ENCODE results near the gene TMEM176A. TPM values are rescaled to one million over a fixed set of nuclear protein-coding genes. Genes with fewer than 3 reads are reported as not detected.
"Not testable (repeated sequence)": the region's sequence is repeated elsewhere in the genome, so short reads cannot be mapped to it uniquely, and the experiment has no call there.

TMEM176A gene
- total RNA-seq, 1 donor from 2014 or later = 9.6 TPM

DNA sequence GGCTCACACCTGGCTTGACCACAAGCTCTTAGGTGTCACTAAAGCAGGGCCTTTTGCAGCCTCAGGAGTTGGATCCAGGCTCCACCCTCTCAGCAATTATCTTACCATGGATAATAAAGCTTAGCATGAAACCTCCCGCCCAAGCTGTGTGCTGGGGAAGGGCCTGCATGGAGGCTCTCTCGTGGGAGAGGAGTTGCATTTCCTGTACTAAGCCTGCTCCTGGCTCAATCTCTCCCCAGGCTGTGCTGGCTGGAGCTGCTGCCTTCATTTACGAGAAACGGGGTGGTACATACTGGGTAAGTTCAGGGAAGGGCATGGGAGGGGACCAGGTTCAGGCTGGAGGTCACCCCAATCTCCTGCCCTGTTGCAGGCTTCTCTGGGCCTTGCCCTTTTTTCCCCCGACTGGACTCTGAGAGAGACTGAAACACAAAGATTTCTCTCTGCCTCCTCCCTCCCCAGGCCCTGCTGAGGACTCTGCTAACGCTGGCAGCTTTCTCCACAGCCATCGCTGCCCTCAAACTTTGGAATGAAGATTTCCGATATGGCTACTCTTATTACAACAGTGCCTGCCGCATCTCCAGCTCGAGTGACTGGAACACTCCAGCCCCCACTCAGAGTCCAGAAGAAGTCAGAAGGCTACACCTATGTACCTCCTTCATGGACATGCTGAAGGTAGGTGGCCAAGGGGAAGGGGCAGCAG, 2.7 kb downstream of the TMEM176A start:
- peaks cover 7% of the 10 kb centered on the region for H3K36me3 Mint-ChIP-seq (ENCODE audit: insufficient read depth)
- DNase-seq (ENCODE audit: low spot score, unreplicated experiment) = no peak

DNA sequence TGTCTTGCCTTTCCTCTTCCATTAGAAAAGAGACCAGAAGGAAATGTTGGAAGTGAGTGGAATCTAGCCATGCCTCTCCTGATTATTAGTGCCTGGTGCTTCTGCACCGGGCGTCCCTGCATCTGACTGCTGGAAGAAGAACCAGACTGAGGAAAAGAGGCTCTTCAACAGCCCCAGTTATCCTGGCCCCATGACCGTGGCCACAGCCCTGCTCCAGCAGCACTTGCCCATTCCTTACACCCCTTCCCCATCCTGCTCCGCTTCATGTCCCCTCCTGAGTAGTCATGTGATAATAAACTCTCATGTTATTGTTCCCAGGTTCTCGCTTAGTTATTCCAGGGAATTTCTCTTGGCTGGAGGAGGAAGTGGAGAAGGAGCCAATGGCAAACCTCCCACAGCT, 4.2 kb downstream of the TMEM176A start:
- Mint-ChIP-seq H3K4me3 (ENCODE audit: low read depth) (no peak overlapping the region), H3K9me3 (ENCODE audit: low read depth) (peaks cover 26% of the 10 kb centered on the region), H3K27me3 (peaks cover 31% of the 10 kb centered on the region), H3K27ac (no peak overlapping the region), H3K36me3 (ENCODE audit: insufficient read depth) (peaks cover 8% of the 10 kb centered on the region), H3K4me1 (ENCODE audit: low read depth) (peaks cover 4% of the 10 kb centered on the region)
- TF ChIP-seq, protein P1, sequence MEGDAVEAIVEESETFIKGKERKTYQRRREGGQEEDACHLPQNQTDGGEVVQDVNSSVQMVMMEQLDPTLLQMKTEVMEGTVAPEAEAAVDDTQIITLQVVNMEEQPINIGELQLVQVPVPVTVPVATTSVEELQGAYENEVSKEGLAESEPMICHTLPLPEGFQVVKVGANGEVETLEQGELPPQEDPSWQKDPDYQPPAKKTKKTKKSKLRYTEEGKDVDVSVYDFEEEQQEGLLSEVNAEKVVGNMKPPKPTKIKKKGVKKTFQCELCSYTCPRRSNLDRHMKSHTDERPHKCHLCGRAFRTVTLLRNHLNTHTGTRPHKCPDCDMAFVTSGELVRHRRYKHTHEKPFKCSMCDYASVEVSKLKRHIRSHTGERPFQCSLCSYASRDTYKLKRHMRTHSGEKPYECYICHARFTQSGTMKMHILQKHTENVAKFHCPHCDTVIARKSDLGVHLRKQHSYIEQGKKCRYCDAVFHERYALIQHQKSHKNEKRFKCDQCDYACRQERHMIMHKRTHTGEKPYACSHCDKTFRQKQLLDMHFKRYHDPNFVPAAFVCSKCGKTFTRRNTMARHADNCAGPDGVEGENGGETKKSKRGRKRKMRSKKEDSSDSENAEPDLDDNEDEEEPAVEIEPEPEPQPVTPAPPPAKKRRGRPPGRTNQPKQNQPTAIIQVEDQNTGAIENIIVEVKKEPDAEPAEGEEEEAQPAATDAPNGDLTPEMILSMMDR (IDR thresholded peaks at IDR 0.05; ENCODE audit: unreplicated experiment) = no peak
- DNase-seq (ENCODE audit: low spot score, unreplicated experiment) = no peak

More for the DNA sequence above, 2.7 kb downstream of the TMEM176A start:
- H3K4me3 Mint-ChIP-seq (ENCODE audit: low read depth) = no peak overlapping the region
- H3K4me1 Mint-ChIP-seq (ENCODE audit: low read depth) = peaks cover 6% of the 10 kb centered on the region
- TF ChIP-seq, protein P1 (IDR thresholded peaks at IDR 0.05; ENCODE audit: unreplicated experiment) = no peak
- H3K9me3 Mint-ChIP-seq (ENCODE audit: low read depth) = peaks cover 16% of the 10 kb centered on the region
- H3K27ac Mint-ChIP-seq = no peak overlapping the region
- H3K27me3 Mint-ChIP-seq = peaks cover 46% of the 10 kb centered on the region

DNA sequence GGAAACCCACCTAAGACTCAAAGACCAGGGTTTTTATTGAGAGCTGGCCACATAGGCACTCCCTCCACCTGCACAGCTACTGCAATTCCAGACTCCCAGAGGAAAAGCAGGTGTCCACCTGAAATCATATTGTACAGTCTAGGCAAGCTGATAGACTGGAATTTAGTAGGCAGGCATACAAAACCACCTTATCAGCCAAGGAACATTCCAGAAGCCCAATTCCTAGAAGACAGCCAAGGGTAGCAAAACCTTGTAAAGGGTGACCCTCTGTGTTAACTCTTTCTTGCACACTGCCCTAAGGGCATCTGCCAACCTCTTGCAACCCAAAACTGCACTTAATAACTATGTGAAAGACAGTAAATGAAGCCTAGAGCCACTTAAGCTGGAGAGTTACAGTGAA, 5.3 kb downstream of the TMEM176A start:
- TF ChIP-seq, protein P1 (IDR thresholded peaks at IDR 0.05; ENCODE audit: unreplicated experiment) = no peak
- peaks cover 8% of the 10 kb centered on the region for H3K36me3 Mint-ChIP-seq (ENCODE audit: insufficient read depth)
- no peak overlapping the region for H3K27ac Mint-ChIP-seq
- H3K4me1 Mint-ChIP-seq (ENCODE audit: low read depth) = peaks cover 4% of the 10 kb centered on the region
- peaks cover 28% of the 10 kb centered on the region for H3K27me3 Mint-ChIP-seq
- peaks cover 32% of the 10 kb centered on the region for H3K9me3 Mint-ChIP-seq (ENCODE audit: low read depth)
- H3K4me3 Mint-ChIP-seq (ENCODE audit: low read depth) = no peak overlapping the region
- no peak for DNase-seq (ENCODE audit: low spot score, unreplicated experiment)

DNA sequence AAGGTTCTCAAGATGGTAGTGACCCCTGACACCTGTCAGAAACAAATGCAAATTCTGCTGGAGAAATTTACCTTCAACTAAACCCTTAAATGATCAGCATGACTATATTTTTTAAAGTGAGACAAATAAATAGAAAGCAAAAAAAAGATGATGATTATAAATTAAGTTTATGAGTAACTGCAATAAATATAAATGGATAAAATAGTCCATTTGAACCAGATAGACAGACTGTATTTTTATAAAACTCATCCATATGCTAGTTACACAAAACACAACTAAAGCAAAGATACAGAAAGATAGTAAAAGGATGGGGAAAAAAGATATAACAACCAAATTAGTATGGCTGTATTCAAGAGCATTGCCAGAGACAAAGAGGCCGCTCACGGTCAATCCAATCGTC, 5.9 kb downstream of the TMEM176A start:
- H3K27ac Mint-ChIP-seq = no peak overlapping the region
- H3K4me1 Mint-ChIP-seq (ENCODE audit: low read depth) = peaks cover 2% of the 10 kb centered on the region
- peaks cover 8% of the 10 kb centered on the region for H3K36me3 Mint-ChIP-seq (ENCODE audit: insufficient read depth)
- H3K9me3 Mint-ChIP-seq (ENCODE audit: low read depth) = peaks cover 32% of the 10 kb centered on the region
- H3K4me3 Mint-ChIP-seq (ENCODE audit: low read depth) = no peak overlapping the region
- DNase-seq (ENCODE audit: low spot score, unreplicated experiment) = no peak
- TF ChIP-seq, protein P1 (IDR thresholded peaks at IDR 0.05; ENCODE audit: unreplicated experiment) = no peak
- peaks cover 24% of the 10 kb centered on the region for H3K27me3 Mint-ChIP-seq

DNA sequence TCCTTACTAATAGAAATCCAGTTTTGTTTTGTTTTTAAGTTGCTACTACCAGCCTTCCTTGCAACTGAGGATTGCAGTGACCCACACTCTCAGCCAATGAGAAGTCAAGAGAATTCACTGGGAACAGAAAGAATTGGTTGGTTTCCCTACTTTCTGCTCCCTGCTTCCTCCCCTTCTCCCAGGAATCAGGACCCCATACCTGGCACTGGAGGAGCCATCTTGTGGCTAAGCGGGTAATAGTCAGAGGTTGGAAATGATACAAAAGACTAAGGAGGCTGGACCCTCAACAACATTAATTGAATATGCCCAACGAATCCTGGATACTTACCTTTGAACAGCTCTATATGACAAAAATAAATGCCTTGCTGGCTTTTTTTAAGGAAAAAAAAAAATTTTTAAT, 6.3 kb downstream of the TMEM176A start:
- no peak overlapping the region for H3K27ac Mint-ChIP-seq
- peaks cover 20% of the 10 kb centered on the region for H3K27me3 Mint-ChIP-seq
- H3K36me3 Mint-ChIP-seq (ENCODE audit: insufficient read depth) = peaks cover 10% of the 10 kb centered on the region
- peaks cover 2% of the 10 kb centered on the region for H3K4me1 Mint-ChIP-seq (ENCODE audit: low read depth)
- H3K4me3 Mint-ChIP-seq (ENCODE audit: low read depth) = no peak overlapping the region
- TF ChIP-seq, protein P1 (IDR thresholded peaks at IDR 0.05; ENCODE audit: unreplicated experiment) = no peak
- no peak for DNase-seq (ENCODE audit: low spot score, unreplicated experiment)
- peaks cover 32% of the 10 kb centered on the region for H3K9me3 Mint-ChIP-seq (ENCODE audit: low read depth)

DNA sequence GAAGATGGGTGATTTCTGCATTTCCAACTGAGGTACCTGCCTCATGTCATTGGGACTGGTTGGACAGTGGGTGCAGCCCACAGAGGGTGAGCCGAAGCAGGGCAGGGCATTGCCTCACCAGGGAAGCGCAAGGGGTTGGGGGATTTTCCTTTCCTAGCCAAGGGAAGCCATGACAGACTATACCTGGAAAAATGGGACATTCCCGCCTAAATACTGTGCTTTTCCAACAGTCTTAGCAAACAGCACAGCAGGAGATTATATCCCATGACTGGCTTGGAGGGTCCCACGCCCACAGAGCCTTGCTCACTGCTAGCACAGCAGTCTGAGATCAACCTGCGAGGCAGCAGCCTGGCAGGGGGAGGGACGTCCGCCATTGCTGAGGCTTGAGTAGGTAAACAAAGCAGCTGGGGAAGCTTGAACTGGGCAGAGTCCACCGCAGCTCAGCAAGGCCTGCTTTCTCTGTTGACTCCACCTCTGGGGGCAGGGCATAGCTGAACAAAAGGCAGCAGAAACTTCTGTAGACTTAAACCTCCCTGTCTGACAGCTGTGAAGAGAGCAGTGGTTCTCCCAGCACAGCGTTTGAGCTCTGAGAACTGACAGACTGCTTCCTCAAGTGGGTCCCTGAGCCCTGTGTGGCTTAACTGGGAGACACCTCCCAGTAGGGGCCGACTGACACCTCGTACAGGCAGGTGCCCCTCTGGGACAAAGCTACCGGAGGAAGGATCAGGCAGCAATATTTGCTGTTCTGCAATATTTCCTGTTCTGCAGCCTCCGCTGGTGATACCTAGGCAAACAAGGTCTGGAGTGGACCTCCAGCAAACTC, 7.3 kb downstream of the TMEM176A start:
- DNase-seq (ENCODE audit: low spot score, unreplicated experiment); H3K4me1 Mint-ChIP-seq (ENCODE audit: low read depth); H3K4me3 Mint-ChIP-seq (ENCODE audit: low read depth); H3K27ac Mint-ChIP-seq: not testable (repeated sequence)
- peaks cover 10% of the 10 kb centered on the region for H3K36me3 Mint-ChIP-seq (ENCODE audit: insufficient read depth)
- peaks cover 12% of the 10 kb centered on the region for H3K27me3 Mint-ChIP-seq
- H3K9me3 Mint-ChIP-seq (ENCODE audit: low read depth) = peaks cover 32% of the 10 kb centered on the region
